GM23248 (cell line): ENCODE data around the gene TLE5.

Experiments used
- EZH2 ChIP-seq: fragments of 200-600 bp; sonication (generic); IDR thresholded peaks from 2 replicates; pipeline ENCODE4 v1.6.1; 2018; ENCODE audit warnings: antibody characterized with exemption, mild to moderate bottlenecking; ENCODE audit not compliant: insufficient read depth, poor library complexity, severe bottlenecking
- EZH2phosphoT487 ChIP-seq: fragments of 200-600 bp; sonication (generic); IDR thresholded peaks from 2 replicates; pipeline ENCODE4 v1.6.1; 2018; ENCODE audit warnings: antibody characterized with exemption, moderate library complexity, mild to moderate bottlenecking, low read depth; ENCODE audit not compliant: insufficient read depth

- TF ChIP-seq EZH2phosphoT487 (no peak), EZH2 (no peak)
Observed at GRCh38 chr19:3096267-3096901, 34.1 kb upstream of the TLE5 start.
